ENCODE data around the gene SAP30L. TPM values are rescaled to one million over a fixed set of nuclear protein-coding genes. Genes with fewer than 3 reads are reported as not detected.

The SAP30L gene
- total RNA-seq, 1 experiment from 2014 or later: 54.6 TPM

DNA sequence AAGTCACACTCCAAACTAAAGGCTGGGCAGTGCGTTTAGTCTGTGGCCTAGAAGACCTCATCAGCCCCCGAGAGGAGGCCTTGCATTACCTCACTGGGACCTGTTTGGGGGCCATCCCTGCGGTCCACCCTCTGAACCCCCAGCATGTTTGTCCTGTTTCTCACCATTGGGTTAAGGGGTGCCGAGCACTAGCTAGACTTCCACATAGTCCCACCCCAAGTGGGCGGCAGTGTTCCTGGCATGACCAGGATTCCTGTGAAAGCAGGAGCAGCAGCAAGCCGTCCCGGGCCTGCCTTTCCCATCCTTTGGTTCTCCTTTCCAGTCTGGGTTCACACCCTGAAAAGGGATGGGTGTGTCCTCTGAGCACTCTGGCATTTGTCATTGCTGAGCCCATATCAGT, 26.6 kb upstream of the SAP30L start:
- no TSS peak for BruUV-seq (replicated peaks)
- DNase-seq (ENCODE audit: low read depth, low spot score) (no peak), ATAC-seq (no peak)
- no peak overlapping the region for H3K4me3 ChIP-seq (ENCODE audit: low read depth in 2 of 2, low read length in 2 of 2)
- no peaks in the 10 kb centered on the region for H3K36me3 ChIP-seq (ENCODE audit: control insufficient read depth, insufficient read depth, low read length)
- ChIA-PET POLR2A (no interaction called here), CTCF (no interaction called here)
- H3K27me3 ChIP-seq (ENCODE audit: control insufficient read depth, insufficient read depth, low read length): no peaks in the 10 kb centered on the region
- in situ Hi-C loops (cut with HindIII; ENCODE audit: low pct_unique_long_range_greater_than_20kb, low sequenced_read_pairs): no loop called here
- H3K9me3 ChIP-seq (ENCODE audit: control insufficient read depth, insufficient read depth, low read depth, low read length): no peaks in the 10 kb centered on the region
- H3K27ac ChIP-seq (ENCODE audit: low read length): no peak overlapping the region
- no peaks in the 10 kb centered on the region for H3K4me1 ChIP-seq (ENCODE audit: control insufficient read depth, insufficient read depth, low read length)
- intact Hi-C loops (cut with micrococcal nuclease; ENCODE audit: unreplicated experiment): no loop called here
- TF ChIP-seq, protein P1, sequence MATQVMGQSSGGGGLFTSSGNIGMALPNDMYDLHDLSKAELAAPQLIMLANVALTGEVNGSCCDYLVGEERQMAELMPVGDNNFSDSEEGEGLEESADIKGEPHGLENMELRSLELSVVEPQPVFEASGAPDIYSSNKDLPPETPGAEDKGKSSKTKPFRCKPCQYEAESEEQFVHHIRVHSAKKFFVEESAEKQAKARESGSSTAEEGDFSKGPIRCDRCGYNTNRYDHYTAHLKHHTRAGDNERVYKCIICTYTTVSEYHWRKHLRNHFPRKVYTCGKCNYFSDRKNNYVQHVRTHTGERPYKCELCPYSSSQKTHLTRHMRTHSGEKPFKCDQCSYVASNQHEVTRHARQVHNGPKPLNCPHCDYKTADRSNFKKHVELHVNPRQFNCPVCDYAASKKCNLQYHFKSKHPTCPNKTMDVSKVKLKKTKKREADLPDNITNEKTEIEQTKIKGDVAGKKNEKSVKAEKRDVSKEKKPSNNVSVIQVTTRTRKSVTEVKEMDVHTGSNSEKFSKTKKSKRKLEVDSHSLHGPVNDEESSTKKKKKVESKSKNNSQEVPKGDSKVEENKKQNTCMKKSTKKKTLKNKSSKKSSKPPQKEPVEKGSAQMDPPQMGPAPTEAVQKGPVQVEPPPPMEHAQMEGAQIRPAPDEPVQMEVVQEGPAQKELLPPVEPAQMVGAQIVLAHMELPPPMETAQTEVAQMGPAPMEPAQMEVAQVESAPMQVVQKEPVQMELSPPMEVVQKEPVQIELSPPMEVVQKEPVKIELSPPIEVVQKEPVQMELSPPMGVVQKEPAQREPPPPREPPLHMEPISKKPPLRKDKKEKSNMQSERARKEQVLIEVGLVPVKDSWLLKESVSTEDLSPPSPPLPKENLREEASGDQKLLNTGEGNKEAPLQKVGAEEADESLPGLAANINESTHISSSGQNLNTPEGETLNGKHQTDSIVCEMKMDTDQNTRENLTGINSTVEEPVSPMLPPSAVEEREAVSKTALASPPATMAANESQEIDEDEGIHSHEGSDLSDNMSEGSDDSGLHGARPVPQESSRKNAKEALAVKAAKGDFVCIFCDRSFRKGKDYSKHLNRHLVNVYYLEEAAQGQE (IDR thresholded peaks at IDR 0.05; ENCODE audit: insufficient read depth in 1 of 2, low read depth in 2 of 2, low read length in 1 of 2): no peak
- TF ChIP-seq POLR2AphosphoS5 (IDR thresholded peaks at IDR 0.05; ENCODE audit: low read depth, low read length) (no peak), TCF7L2 (IDR thresholded peaks at IDR 0.05; ENCODE audit: low read depth, low read length) (no peak), SIN3A (IDR thresholded peaks at IDR 0.05; ENCODE audit: borderline replicate concordance, insufficient read depth, low read depth, low read length) (no peak)
- TF ChIP-seq, protein P2, sequence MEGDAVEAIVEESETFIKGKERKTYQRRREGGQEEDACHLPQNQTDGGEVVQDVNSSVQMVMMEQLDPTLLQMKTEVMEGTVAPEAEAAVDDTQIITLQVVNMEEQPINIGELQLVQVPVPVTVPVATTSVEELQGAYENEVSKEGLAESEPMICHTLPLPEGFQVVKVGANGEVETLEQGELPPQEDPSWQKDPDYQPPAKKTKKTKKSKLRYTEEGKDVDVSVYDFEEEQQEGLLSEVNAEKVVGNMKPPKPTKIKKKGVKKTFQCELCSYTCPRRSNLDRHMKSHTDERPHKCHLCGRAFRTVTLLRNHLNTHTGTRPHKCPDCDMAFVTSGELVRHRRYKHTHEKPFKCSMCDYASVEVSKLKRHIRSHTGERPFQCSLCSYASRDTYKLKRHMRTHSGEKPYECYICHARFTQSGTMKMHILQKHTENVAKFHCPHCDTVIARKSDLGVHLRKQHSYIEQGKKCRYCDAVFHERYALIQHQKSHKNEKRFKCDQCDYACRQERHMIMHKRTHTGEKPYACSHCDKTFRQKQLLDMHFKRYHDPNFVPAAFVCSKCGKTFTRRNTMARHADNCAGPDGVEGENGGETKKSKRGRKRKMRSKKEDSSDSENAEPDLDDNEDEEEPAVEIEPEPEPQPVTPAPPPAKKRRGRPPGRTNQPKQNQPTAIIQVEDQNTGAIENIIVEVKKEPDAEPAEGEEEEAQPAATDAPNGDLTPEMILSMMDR (IDR thresholded peaks at IDR 0.05): no peak

DNA sequence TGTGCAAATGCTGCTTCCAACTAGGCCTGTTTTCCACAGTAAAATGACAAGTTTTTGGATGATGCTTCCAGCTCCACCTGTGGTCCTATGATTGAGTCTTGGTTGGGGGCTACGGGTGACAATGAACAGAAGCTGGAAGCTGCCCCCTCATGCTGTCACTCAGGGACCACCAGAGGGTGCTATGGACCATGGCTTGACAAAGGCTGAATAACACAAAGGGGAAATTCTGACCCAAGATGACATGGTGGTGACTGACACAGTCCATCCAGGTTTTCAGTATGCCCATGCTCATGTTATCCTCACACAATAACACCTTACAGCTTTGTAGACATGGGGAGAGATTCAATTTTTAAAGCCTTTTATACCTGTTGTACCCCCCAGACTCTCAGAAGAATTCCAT, 23.9 kb upstream of the SAP30L start:
- ChIA-PET CTCF (no interaction called here), POLR2A (no interaction called here)
- H3K9me3 ChIP-seq (ENCODE audit: control insufficient read depth, insufficient read depth, low read depth, low read length): no peaks in the 10 kb centered on the region
- TF ChIP-seq SIN3A (IDR thresholded peaks at IDR 0.05; ENCODE audit: borderline replicate concordance, insufficient read depth, low read depth, low read length): no peak
- TF ChIP-seq, protein P2 (IDR thresholded peaks at IDR 0.05): peak; percentile 69
- H3K27me3 ChIP-seq (ENCODE audit: control insufficient read depth, insufficient read depth, low read length): no peaks in the 10 kb centered on the region
- no peak overlapping the region for H3K27ac ChIP-seq (ENCODE audit: low read length)
- intact Hi-C loops (cut with micrococcal nuclease; ENCODE audit: unreplicated experiment) (no loop called here), in situ Hi-C loops (cut with HindIII; ENCODE audit: low pct_unique_long_range_greater_than_20kb, low sequenced_read_pairs) (no loop called here)
- BruUV-seq (replicated peaks): no TSS peak
- H3K4me1 ChIP-seq (ENCODE audit: control insufficient read depth, insufficient read depth, low read length): no peaks in the 10 kb centered on the region
- DNase-seq (ENCODE audit: low read depth, low spot score) (no peak), ATAC-seq (peak; percentile 62)
- H3K4me3 ChIP-seq (ENCODE audit: low read depth in 2 of 2, low read length in 2 of 2): no peak overlapping the region
- no peaks in the 10 kb centered on the region for H3K36me3 ChIP-seq (ENCODE audit: control insufficient read depth, insufficient read depth, low read length)
